IPS-18c (cell line): ENCODE measurements around the gene ZFAND3.

Experiments used
- H3K4me3 ChIP-seq: 2 replicates; pipeline ENCODE4 v1.7.0; 2013; ENCODE audit warnings: low read depth, mild to moderate bottlenecking, low read length, moderate library complexity; ENCODE audit not compliant: insufficient read depth
- H3K9me3 ChIP-seq: one replicate; pipeline ENCODE4 v1.6.1; 2013; ENCODE audit warnings: mild to moderate bottlenecking, low read length, moderate library complexity; ENCODE audit not compliant: control insufficient read depth, insufficient read depth

The ZFAND3 gene

DNA sequence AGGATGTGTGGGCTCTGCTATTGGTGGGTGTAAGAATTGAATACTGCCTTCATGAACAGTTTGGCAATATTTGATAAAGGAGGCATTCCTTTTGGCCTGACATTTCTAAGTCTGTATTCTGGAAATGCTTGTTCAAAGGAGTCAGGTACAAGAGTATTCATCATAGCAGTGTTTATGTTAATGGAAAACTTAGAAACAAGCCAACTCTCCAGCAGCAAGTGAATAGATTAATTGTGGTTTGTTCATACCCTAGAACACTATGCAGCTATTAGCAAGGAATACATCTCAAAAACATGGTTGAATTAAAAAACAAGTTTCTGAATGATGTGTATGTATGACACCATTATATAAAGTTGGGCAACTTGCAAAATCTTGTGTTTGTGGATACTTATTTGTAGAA lies 195.8 kb downstream of the ZFAND3 start:
- peaks cover 2% of the 10 kb centered on the region for H3K9me3 ChIP-seq
- H3K4me3 ChIP-seq = no peak overlapping the region

DNA sequence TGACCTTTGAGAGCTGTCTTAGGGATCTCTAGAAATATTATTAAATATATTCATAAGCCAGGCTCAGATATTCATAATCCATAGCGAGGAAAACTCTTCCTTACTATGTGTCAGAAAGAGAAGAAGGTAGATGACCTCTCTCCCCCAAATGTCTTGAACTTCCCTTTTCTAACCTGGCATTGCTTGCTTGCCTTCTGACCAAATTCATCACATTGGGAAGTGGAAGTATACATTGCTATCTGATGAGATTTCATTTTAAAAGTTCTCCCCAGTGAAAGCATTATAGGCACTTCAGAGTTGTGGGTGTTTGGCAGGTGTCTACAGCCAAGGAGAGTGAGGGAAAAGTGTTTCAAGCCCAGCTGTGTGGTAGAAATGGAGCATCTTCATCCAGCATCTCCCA lies 197.3 kb downstream of the ZFAND3 start:
- Histone ChIP-seq H3K9me3 (no peaks in the 10 kb centered on the region), H3K4me3 (no peak overlapping the region)

DNA sequence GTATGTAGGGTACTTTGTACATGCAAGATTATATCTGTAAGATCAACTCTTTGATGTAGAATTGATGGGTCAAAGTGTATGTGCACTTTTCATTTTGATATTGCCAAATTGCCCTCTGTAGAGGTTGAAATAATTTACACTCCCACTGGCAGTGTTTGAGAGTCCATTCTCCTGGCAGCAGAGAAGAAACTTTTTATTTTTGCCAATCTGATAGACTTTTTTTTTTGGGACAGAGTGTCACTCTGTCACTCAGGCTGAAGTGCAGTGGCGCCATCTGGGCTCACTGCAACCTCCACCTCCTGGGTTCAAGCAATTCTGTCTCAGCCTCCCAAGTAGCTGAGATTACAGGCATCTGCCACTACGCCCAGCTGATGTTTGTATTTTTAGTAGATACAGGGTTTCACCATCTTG lies 199.2 kb downstream of the ZFAND3 start:
- Histone ChIP-seq H3K4me3 (no peak overlapping the region), H3K9me3 (no peaks in the 10 kb centered on the region)

DNA sequence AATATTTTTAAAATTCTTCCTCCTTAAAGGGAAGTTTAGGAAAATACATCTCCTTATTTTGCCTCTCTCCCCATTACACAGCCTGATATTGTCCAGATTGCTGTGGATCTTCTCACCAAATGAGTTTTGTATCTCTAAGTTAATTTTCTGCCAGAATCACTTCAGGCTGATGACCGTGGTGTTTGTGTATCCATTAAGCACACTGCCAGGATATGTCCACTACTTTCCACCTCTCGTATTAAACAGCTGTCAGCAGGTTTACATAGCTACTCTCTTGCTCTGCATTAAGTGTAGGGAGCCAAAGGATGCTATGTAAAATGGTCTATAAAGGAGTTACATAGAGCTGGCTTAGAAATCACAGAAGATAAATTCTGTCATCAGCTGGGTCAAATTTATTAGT lies 201.1 kb downstream of the ZFAND3 start:
- Histone ChIP-seq H3K4me3 (no peak overlapping the region), H3K9me3 (no peaks in the 10 kb centered on the region)

DNA sequence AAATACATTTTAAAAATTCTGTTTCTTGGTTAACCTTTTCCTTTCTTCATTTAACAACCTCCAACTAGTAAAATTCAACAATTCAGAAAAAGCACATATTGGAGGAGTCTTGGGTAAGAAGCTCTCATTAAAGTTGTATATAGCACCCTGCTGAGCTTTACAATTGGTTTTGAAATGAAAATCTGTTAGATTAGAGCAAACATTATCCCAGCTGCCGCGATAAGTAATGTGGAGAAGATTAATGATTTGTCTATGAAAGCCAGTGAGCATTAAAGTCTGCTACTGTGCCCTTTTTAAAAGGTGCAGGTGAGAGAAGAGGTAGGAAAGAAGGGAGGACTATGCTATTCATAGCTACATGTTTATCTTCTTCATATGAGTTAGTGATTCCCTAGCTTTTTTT lies 201.5 kb downstream of the ZFAND3 start:
- no peak overlapping the region for H3K4me3 ChIP-seq
- H3K9me3 ChIP-seq = no peaks in the 10 kb centered on the region

DNA sequence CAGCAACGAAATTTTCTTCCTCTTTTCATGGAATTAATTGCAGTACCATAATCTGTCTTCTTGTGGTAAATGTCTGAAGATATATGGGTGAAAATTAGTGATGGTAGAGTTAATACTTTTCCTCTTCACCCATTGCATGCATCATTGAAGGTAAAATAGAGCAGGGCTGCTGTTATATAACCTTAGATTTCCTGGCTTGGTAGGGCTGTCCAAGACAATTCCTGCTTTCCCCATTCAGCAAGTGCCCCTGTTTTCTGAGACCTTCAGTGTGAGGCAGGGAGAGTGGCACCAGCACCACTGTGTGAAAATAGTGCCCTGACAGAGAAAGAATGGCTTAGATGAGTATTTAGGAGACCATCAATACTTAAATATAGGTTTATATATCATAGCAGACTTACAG lies 202.0 kb downstream of the ZFAND3 start:
- no peak overlapping the region for H3K4me3 ChIP-seq
- no peaks in the 10 kb centered on the region for H3K9me3 ChIP-seq

DNA sequence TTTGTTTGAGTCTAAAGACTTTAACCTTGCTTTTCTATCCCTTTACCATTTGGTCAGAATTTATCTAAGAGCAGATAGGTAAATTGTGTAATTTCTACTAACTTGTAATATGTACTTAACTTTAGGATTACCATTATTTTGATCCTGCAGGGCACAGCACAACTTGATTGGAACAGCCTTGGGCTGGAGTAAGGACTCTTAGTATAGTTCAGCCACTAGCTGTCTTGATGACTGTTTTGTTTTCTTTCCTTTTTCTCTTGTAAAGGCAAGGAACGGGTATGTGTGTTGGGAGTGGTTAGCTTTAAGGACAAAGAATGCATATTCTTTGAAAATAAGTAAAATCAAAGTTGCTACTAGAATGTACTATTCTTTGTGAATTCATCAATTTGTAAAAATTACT lies 203.2 kb downstream of the ZFAND3 start:
- no peak overlapping the region for H3K4me3 ChIP-seq
- H3K9me3 ChIP-seq = no peaks in the 10 kb centered on the region

DNA sequence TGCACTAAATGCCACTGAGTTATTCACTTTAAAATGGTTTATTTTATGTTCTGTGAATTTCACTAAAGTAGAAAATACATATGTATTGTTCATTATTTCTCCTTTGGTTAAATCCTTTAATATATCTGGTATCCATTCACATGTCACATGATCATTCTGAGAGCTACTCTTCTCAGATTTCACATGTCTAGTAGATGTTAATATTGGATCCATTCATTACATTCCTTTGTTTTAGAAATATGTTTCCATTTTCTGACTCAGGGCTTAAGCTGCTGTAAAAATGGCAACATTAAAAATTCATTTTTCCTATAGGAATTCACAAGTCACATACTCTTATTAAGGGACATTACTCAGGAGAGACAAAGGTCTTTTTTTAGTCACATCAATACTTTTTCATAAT lies 205.4 kb downstream of the ZFAND3 start:
- Histone ChIP-seq H3K9me3 (no peaks in the 10 kb centered on the region), H3K4me3 (no peak overlapping the region)

DNA sequence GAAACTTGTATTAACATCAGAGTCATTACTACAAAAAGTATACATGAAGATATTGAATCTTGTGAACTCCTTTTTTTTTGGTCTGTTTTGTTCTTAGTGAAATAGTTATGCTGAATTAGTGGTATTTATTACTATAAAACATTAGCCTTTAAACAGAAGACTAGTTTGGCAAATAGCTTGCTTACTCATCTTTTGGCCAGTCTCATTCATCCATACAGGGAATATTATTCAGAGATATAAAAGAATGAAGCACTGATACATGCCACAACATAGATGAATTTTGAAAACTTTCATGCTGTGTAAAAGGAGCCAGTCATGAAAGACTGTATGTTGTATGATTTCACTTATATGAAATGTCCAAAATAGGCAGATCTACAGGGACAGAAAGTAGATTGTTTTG lies 205.9 kb downstream of the ZFAND3 start:
- Histone ChIP-seq H3K9me3 (no peaks in the 10 kb centered on the region), H3K4me3 (no peak overlapping the region)

DNA sequence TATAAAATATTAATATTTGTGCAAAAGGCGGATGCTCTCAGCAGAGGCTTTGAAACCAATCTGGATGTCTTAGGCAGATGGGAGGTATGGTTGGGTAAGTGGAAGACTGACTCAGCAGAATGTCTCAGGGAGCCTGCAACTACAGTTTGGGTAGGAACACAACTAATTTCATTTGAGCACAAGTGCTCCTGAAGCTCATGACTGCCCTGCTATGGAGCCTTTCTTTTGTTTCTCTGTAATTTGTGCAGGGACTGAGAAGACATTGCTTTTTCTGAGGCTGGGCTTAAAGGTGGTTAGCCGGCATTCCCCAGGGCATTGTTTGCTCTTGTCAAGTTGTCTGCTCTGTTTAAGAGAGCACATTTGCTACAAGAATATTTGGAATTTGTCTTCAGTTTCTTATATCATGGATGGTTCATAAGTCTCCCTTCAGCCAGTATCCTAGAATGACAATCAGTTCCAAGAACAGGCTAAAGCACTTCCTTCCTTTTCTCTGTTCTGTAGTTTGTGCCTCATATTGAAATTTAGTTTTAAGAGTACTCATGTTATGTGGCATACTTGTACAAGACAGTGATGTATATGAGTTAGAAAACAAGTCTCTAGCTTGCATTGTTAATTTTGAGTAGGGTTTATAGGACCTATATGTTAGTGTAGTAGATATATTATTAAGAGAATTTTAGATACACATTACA lies 208.3 kb downstream of the ZFAND3 start:
- no peaks in the 10 kb centered on the region for H3K9me3 ChIP-seq
- H3K4me3 ChIP-seq = no peak overlapping the region

DNA sequence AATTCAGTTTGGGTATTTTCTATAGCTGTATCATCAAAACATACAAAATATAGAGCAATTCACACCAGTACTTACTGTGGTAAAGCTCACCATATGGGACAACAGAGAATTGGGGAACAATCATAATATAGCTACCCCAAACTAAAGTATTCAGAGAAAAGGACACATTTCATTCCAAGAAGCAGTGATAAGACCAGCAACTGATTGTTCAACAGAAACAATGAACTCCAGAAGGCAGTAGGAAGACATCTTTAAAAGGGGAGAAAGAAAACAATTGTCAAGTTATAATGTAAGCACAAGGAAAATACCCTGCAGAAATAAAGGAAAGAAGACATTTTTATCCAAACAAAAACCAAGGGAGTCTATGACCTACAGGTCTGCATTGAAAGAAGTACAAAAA lies 210.9 kb downstream of the ZFAND3 start:
- Histone ChIP-seq H3K9me3 (no peaks in the 10 kb centered on the region), H3K4me3 (no peak overlapping the region)

DNA sequence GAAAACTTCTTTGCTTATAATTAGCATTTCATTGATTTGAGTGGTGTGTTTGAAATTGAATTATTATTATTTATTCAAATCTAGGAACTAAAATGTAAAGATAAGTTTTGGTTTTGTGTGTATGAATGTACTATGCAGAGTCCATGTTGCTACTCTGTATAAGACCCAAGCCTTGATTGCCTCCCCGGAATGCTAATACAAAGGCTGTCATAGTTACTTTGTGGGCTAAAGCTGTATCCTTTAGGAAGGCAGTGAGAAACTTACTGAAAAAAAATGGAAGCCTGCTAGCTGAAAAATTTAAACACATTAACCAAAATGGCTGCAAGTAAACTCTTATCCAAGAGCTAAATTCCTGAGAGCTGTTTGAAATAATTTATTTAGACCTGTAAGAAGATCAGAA lies 213.3 kb downstream of the ZFAND3 start:
- Histone ChIP-seq H3K9me3 (no peaks in the 10 kb centered on the region), H3K4me3 (no peak overlapping the region)

DNA sequence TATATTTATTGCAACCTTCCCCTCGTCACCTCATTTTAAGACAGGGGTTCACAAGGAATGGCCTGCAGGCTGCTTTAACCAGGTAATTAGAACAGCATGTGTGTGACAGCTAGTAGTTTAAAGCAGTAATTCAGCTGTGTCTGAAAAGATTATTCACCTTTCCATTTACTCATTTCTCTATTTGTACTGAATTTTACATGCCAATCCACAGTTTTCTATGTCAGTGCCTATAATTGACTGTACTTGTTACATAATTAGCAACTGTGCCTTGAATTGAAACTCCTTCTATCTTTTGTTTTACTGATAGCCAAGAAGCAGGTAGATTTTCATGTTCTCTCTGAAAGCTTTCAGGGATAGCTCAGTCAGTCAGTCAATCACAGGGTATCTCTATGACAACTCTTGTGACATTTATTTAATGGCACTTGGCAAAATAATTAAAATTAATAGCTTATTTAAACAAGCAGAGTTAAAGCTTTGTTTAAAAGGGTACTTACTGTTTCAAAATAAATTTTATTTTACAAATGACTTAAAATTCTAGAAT lies 214.0 kb downstream of the ZFAND3 start:
- Histone ChIP-seq H3K4me3 (no peak overlapping the region), H3K9me3 (no peaks in the 10 kb centered on the region)

DNA sequence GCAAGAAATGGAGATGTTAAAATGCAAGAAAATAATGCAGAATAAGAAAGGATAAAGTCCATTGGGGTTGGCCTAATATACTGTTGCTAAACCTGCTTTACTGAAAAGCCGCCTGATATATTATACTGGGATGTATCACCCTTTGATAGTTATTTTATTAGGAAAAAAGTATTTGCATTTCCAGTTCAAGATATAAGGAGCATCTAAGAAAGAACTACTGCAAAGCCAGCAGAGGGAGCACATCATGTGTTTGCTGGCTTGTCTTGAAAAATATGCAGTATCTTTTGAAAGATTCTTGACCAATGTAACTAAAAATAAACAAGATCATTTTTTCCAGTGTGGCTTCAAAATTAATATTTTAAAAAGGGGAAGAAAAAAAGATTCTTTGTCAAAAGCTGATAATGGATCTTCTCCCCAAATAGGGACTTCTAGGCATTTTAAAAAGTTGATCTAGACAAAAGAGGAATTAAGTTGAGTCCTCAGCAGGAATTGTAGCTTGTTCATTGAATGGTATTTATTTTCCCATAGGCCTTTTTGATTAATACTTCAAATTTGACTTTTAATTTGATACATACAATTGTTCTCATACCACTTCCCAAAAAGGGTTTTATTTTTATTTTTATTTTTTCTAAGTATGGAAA lies 214.9 kb downstream of the ZFAND3 start:
- H3K9me3 ChIP-seq = no peaks in the 10 kb centered on the region
- H3K4me3 ChIP-seq = no peak overlapping the region

DNA sequence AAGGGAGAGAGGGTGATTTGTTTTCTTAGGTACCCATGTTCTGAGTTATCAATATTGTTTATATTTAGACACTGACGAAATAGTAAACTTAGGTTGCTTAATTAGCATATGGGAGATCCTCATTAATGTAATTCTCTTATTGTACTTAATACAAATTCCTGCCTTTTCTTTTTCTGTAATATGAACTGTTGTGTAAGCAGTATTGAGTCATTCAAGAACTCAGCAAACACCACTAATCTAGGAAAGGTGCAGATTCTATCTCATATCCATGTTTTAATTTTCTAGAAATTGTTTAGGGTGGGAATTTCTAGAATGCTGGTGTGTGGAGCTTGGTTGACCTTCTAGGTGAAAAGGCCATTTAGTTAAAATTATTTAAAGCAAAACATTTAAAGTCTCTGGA lies 216.0 kb downstream of the ZFAND3 start:
- Histone ChIP-seq H3K4me3 (no peak overlapping the region), H3K9me3 (no peaks in the 10 kb centered on the region)

DNA sequence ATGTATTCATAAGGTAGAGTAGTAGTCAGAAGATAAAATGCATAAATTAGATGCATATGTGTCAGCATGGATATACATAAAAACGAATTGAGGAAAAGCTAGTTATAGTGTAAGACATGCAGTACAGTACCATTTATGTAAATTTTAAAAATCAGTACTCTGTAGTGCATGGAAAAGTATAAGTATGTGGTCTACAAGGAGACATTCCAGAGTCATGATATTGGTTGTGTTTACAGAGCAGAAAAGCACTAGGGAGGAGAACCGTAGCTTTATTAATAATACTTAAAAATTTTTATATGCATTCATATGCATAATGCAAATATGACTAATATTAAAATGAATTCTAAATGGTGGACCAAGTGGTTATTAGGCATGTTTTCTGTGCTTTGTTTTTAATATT lies 220.0 kb downstream of the ZFAND3 start:
- Histone ChIP-seq H3K4me3 (no peak overlapping the region), H3K9me3 (no peaks in the 10 kb centered on the region)

DNA sequence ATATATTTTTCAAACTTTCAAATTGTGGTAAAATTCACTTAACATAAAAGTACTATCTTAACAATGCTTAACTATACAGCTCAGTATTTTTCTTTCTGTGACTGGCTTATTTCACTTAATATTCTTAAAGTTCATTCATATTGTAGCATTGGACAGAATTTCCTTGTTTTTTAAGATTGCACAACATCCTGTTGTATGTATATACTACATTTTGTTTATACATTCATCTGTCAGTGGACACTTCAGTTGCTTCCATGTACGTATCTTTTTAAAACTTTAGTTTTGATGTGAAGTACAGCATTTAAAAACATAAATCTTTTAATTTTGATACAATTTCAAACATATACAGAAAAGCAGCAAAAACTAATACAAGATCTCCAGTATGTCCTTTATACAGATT lies 220.7 kb downstream of the ZFAND3 start:
- H3K4me3 ChIP-seq = no peak overlapping the region
- H3K9me3 ChIP-seq = no peaks in the 10 kb centered on the region

DNA sequence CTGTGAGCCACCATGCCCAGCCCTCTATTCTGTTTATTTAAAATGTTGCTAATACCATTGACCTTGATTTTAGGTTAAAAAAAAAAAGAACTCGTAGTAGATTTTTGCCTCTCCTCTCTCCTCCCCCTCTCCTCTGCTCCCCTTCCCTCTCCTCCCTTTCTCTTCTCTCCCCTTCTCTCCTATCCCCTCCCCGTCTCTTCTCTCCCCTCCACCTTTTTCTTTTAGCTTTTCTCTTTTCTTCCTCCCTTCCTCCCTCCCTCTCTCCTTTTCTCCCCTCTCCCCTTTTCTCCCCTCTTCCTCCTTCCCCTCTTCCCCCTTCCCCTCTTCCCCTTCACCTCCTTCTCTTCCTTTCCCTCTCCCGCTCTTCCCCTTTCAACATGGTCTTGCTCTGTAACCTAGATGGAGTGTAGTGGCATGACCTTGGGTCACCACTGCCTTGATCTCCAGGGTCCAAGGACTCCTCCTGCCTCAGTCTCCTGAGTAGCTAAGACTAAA lies 223.8 kb downstream of the ZFAND3 start:
- Histone ChIP-seq H3K9me3 (no peaks in the 10 kb centered on the region), H3K4me3 (no peak overlapping the region)
